Stimulated activated CD8-positive, alpha-beta memory T cell treated with anti-CD3 and anti-CD28 coated beads, Interleukin-15, amount 100 ng/mL, for 1 hour (primary cell): ENCODE data around the gene BTG2.
"Not testable (repeated sequence)": the region's sequence is repeated elsewhere in the genome, so short reads cannot be mapped to it uniquely, and the experiment has no call there.

Experiments used
- DNase-seq: peaks from one replicate; pipeline ENCODE4 v3.0.0-alpha.2; 2020; ENCODE audit warnings: low read depth

Gene BTG2

GRCh38 chr1:203295796-203296195 is 9.5 kb upstream of the BTG2 start:
- no peak for DNase-seq

GRCh38 chr1:203296460-203297073 is 8.8 kb upstream of the BTG2 start:
- no peak for DNase-seq

- no peak for DNase-seq
Observed at GRCh38 chr1:203299169-203299568, 6.2 kb upstream of the BTG2 start.

GRCh38 chr1:203299719-203300429 is 5.4 kb upstream of the BTG2 start:
- DNase-seq: not testable (repeated sequence)

GRCh38 chr1:203300441-203301330 is 4.6 kb upstream of the BTG2 start:
- DNase-seq: no peak

- no peak for DNase-seq
Observed at GRCh38 chr1:203301331-203301668, 4.0 kb upstream of the BTG2 start.

GRCh38 chr1:203302456-203302855 is 2.9 kb upstream of the BTG2 start:
- no peak for DNase-seq

- DNase-seq: no peak
Observed at GRCh38 chr1:203302894-203303293, 2.4 kb upstream of the BTG2 start.

GRCh38 chr1:203304391-203304918 is 864 bp upstream of the BTG2 start:
- no peak for DNase-seq

GRCh38 chr1:203305809-203306088 is 430 bp downstream of the BTG2 start:
- DNase-seq: no peak

- DNase-seq: no peak
Observed at GRCh38 chr1:203306089-203306964, 1.0 kb downstream of the BTG2 start.

- no peak for DNase-seq
Observed at GRCh38 chr1:203306965-203307541, 1.7 kb downstream of the BTG2 start.

GRCh38 chr1:203307641-203308126 is 2.4 kb downstream of the BTG2 start:
- DNase-seq: no peak

GRCh38 chr1:203308328-203308922 is 3.1 kb downstream of the BTG2 start:
- DNase-seq: no peak

GRCh38 chr1:203308923-203309331 is 3.6 kb downstream of the BTG2 start:
- DNase-seq: no peak

- DNase-seq: no peak
Observed at GRCh38 chr1:203311368-203312301, 6.3 kb downstream of the BTG2 start.

- DNase-seq: not testable (repeated sequence)
Observed at GRCh38 chr1:203314025-203314759, 8.9 kb downstream of the BTG2 start.

- DNase-seq: no peak
Observed at GRCh38 chr1:203316626-203317093, 11.3 kb downstream of the BTG2 start.
